GM21390 (cell line): ENCODE results near the gene ASB9.
"Not testable (repeated sequence)": the region's sequence is repeated elsewhere in the genome, so short reads cannot be mapped to it uniquely, and the experiment has no call there.

Source experiments
- ATAC-seq: cut with Tn5 transposase; IDR thresholded peaks from one replicate; pipeline ENCODE4 v1.9.1; 2021; ENCODE audit not compliant: unreplicated experiment

ASB9 gene, protein sequence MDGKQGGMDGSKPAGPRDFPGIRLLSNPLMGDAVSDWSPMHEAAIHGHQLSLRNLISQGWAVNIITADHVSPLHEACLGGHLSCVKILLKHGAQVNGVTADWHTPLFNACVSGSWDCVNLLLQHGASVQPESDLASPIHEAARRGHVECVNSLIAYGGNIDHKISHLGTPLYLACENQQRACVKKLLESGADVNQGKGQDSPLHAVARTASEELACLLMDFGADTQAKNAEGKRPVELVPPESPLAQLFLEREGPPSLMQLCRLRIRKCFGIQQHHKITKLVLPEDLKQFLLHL

GRCh38 chrX:15269618-15270521, at the start of gene ASB9:
Gene ASB9, minus strand, starts transcription at chrX:15270083. Its CDS starts 209 bp downstream, at chrX:15269874.
- no peak for ATAC-seq

DNA sequence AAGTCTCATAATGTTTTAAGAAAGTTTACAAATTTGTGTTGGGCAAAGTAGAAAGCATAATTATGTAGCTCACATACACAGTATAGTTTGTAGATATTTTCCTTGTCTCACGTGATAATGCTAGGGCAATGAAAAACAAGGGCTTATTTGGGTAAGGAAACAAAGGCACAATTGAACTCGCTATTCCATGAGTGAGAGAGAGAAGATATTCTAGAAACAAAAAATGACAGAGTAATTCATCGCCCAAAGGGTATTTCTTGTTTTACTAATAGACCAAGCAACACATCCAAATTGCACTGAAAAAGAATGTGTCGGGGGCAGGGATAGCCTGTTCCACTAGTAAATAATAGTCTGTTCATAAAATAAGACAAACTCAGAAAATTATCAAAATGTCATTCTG, 49.2 kb upstream of the ASB9 start:
- no peak for ATAC-seq

DNA sequence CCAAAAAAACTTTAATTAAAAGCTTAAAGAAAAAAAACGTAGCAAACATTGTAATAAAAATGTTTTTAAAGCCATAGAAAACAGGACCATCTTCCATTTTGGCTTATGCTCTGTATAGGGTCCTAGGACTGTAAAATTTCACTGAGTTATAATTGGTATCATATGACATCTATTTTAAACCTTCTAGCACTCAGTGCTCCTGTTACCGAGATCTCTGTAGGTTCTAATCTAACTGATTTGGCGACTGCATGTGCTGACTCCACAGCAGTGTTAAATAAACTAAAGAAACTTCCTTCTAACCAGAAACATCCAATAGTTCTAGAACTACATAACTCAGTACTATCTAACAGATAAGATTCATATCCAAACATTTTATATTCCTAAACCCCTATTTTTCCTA, 45.6 kb upstream of the ASB9 start, which contains the start of gene ASB11:
ASB11 (minus strand) TSS at position 132 of the 400 bp plus-strand sequence; CDS start at position 97, 35 bp downstream.
- ATAC-seq = no peak

DNA sequence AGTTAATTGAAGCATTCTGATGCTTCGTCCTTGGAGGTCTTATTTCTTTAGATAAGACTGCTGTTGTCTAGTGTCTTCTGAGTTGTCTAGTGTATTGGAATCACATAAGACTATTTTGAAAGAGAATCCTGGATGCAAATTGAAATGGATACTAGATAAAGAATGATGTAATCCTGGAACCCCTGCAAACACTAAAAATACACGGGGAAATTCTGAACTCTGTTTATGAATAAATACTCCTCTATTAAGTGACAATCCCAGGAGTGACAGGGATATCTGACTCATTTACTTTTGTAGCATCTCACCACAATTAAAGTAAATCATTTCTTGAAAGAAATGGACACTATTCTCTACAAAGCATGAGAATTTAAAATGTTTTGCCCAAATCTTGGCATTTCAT, 44.6 kb upstream of the ASB9 start:
- no peak for ATAC-seq

DNA sequence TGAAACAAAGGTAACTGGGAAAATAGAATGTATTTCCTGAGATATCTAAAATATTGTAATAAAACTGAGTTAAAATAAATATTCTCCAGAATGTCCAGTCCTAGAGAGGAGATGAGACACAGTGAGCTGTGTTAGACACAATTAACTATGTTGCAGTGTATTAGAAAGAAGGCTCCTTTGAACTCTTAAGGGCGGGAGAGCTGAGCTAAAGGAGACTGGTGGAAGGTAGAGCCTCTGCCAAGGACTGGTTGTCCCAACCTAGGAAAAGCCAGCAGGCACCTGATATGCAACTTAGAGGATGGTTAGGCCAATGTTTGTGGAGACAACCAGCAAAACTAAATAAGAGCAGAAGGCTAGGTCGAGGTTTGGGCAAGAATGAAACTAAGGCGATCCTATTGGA, 41.2 kb upstream of the ASB9 start:
- no peak for ATAC-seq

GRCh38 chrX:15310117-15310516, 40.2 kb upstream of the ASB9 start:
- no peak for ATAC-seq

DNA sequence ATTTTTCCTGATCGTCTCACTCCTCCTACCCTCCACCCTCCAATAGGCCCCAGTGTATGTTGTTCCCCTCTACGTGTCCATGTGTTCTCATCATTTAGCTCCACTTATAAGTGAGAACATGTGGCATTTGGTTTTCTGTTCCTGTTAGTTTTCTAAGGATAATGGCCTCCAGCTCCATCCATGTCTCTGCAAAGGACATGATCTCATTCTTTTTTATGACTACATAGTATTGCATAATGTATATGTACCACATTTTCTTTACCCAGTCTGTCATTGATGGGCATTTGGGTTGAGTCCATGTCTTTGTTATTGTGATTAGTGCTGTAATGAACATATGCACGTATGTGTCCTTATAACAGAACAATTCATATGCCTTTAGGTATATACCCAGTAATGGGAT, 36.0 kb upstream of the ASB9 start:
- ATAC-seq = not testable (repeated sequence)

DNA sequence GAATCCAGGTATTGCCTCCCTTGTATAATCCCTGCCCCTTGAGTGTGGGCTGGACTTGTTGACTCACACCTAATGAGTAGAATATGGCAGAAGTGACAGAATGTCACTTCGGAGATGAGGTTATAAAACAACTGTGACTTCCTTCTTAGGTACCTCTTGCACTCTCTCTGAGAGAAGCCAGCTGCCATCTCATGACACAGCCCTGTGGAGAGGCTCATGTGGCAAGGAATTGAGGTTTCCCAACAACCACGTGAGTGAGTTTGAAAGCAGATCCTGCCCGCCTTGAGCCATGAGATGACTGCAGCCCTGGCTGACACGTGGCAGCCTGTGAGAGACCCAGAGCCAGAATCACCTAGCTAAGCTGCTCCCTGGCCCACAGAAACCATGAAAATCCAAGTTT, 32.0 kb upstream of the ASB9 start:
- ATAC-seq = no peak

- no peak for ATAC-seq
Measured at GRCh38 chrX:15299941-15300851, 30.3 kb upstream of the ASB9 start.

DNA sequence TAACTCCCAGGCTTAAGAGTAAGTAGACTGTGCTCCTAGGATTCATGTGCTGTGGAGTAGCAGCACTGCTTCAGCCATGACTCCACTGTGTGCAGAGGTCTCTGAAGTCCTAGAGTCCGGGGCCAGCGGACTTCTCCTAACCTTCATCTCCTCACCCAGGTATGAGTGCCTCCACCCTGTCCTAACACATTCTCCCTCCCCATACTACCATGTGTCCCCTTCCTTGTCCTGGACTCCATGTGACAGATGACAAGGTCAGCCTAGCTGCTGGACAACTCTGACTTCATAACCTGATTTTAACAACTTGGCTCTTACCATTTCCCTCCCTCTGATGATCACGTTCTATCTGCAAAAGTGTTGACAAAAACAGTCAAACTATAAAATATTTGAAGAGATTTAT, 28.9 kb upstream of the ASB9 start:
- ATAC-seq = no peak

DNA sequence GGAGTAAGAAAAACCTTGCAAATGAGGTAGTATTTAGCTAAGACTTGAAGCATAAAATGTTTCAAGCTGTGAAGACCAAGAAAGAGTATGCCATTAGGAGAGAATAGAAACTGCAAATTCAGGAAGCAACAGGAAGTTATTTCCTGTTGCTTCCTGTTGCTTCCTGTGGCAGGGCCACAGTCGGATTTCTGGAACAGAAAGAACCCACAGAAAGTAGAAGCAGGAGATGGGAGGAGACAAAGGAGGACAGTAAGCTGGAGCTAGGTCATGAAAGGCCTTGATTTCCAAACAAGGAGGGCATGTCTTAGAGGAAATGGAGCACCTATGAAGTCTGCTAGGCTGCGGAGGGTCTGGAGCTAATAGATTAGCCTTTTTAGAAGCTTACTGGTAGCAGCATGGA, 28.3 kb upstream of the ASB9 start:
- no peak for ATAC-seq

- ATAC-seq = no peak
Measured at GRCh38 chrX:15293451-15293850, 23.6 kb upstream of the ASB9 start.

DNA sequence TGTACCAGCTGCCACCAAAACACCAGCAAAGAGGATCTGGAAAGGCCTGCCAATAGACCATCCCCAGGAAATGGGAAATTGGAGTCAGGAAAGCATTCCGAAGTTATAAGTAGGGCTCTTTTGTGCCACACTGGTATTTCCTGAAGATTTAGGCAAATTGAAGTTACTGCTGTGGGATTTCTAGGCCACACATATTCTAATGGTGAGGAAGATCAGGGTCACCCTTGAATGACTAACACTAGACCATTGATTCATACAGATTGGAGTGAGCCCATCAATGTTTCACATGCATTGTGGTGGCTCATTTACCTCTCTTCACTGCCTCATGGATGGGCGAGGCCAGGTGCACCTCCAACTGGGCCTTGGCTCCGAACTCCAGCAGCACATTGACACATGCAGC, 23.0 kb upstream of the ASB9 start:
- no peak for ATAC-seq

DNA sequence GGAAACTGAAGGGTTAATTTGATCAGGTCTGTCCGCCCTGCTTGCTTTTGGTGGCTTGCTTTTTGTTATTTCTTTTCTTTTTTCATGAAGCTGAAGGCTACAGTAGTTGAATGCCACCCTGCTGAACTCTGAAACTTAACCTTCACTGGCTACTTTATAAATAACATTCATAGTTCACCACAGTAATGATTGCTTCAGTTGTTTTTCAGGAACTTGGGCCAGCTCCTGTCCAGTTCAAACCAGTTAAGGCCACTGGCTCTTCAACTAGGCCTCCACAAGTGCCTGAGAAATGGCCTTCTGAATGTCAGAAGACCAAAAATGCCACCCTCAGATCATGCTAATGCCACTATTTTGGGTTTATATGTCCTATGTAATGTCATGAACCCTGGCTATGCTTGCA, 7.7 kb upstream of the ASB9 start:
- no peak for ATAC-seq

- ATAC-seq = no peak
Measured at GRCh38 chrX:15274946-15275345, 5.1 kb upstream of the ASB9 start.

GRCh38 chrX:15273275-15273674, 3.4 kb upstream of the ASB9 start:
- not testable (repeated sequence) for ATAC-seq

DNA sequence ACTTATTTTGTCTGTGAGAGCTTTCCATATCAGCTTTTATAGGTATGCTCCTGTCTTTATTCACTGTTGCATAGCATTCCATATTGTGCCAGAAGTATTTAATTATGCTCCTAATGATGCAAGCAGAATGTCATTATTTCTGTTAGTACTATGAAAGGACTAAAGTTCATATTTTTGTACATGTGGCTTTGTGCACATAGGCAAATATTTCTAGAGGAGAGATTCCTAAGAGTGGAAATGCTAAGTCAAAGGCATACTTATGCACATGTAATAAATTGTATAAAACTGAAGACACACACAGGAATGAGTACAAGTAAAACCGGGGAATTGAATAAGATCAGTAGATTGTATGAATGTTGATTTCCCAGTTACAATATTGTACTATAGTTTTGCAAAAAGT, 1.9 kb upstream of the ASB9 start:
- no peak for ATAC-seq

DNA sequence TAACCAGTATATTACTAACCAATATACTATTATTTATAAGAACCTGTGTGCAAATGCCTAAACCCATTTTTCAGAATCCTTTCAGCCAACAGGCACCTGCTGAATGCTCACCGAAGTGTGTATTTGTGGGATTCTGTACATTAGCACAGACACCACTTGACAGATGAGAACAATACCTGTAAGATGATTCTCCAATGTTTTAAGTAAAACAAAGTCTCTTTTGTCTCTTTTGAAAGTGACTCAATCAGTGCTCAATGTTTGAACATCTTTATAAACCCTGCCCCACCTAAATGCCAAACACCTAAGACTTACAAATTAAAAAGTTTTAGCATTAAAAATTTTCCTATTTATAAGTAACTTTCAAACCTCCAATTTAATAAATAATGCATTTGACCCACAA, 763 bp downstream of the ASB9 start:
- no peak for ATAC-seq

DNA sequence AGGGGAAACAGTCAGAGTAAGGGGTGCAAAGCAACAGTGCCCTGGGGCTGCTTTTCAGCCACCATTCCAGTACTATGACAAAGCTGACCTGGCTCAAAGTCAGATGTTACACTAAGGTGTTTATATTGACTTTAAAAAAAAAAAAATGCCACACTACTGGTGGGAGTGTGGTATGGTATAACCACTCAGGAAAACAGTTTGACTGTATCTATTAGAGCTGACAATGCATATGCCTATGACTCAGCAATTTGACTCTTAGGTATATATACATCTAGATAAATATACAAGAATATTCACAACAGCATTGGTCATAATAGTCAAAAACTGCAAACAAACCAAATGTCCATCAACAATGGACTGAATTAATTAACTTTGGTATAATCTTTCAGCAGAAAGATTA, 15.0 kb downstream of the ASB9 start:
- no peak for ATAC-seq

- ATAC-seq = no peak
Measured at GRCh38 chrX:15245896-15246295, 24.0 kb downstream of the ASB9 start.

DNA sequence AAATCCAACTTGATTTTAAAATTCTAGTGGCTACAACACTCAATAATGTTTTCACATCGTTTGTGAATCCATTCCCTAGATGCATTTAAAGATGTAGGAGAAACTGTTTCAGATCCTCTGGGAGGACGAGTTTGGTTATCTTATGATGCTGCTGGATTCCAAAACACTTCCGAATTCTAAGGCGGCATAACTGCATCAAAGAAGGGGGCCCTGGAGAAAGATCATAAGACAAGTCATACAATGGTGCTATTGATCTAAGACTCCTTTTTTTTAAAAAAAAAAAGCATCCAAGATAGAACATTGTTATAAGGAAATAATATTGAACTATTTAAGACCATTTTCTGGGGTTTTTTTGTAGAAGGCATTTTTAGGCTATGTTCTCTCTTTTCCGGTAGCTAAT, 25.5 kb downstream of the ASB9 start:
- ATAC-seq = no peak
